ENCODE results near the gene CDK5.

DNA sequence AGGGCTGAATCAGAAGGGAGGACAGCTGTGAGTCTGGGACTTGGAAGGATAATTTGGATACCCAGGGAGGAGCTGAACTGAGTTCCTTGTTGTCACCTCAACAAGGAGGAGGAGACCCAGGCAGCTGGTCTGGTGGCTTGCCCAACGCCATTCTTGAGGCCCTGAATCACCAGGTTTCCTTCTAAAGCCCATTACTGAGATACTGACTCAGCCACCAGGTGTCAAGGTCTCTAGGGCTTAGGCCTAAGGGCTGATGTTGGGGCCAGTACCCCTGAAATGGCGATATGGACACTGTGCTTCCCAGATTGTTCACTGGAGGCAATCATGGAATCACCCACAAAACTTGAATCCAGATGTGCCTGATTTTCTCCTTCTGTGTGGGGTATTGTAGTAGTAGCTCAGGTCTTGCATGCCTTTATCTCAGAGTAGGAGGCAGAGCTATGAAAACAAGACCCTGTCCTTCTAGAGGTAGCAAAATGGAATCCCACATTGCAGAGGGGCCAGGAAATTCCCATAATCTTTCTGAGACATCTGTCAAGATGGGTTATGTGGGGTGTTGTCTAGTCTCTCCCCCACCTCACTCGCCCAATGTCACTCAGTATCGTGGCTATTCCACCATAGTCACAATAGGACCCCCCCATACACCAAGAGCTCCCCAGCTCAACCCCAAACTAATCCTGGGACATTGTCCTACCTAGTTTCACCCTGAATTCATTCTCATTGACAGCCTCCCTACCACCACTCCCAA, 31.6 kb downstream of the CDK5 start:
- TF ChIP-seq, protein P1, sequence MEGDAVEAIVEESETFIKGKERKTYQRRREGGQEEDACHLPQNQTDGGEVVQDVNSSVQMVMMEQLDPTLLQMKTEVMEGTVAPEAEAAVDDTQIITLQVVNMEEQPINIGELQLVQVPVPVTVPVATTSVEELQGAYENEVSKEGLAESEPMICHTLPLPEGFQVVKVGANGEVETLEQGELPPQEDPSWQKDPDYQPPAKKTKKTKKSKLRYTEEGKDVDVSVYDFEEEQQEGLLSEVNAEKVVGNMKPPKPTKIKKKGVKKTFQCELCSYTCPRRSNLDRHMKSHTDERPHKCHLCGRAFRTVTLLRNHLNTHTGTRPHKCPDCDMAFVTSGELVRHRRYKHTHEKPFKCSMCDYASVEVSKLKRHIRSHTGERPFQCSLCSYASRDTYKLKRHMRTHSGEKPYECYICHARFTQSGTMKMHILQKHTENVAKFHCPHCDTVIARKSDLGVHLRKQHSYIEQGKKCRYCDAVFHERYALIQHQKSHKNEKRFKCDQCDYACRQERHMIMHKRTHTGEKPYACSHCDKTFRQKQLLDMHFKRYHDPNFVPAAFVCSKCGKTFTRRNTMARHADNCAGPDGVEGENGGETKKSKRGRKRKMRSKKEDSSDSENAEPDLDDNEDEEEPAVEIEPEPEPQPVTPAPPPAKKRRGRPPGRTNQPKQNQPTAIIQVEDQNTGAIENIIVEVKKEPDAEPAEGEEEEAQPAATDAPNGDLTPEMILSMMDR (IDR thresholded peaks at IDR 0.05), result no peak
- TF ChIP-seq POLR2A (IDR thresholded peaks at IDR 0.05), result no peak

All from vagina (tissue), 2 donors.